Adipose tissue (tissue), 3 donors: ENCODE measurements around the gene PSMA5. TPM values are rescaled to one million over a fixed set of nuclear protein-coding genes. Genes with fewer than 3 reads are reported as not detected.

ENCODE experiments used
- H3K27ac ChIP-seq: one replicate; pipeline ENCODE4 v1.5.1; 2013; ENCODE audit warnings: low read depth, low read length
- WGBS, 3 donors: extraction: QIAGEN DNeasy Blood & Tissue Kit; methylation state at CpG; one replicate each; pipeline ENCODE4 v1.1.7; 2013; 5-methylcytosine and 5-hydroxymethylcytosine counted together
- polyA plus RNA-seq, 3 donors: library from polyadenylated mRNA; stranded (reverse); fragments of 200-250 nt; gene quantifications; one replicate each; pipeline ENCODE4 v1.2.3, GENCODE V29; 2013
- donor health status: healthy with polysubstance abuse.
- donor health status: Bipolar disorder and iron deficiency.
- donor health status: healthy.

PSMA5 gene
- polyA plus RNA-seq, 3 donors: 28.5 to 47.2 (median 33.9) TPM

DNA sequence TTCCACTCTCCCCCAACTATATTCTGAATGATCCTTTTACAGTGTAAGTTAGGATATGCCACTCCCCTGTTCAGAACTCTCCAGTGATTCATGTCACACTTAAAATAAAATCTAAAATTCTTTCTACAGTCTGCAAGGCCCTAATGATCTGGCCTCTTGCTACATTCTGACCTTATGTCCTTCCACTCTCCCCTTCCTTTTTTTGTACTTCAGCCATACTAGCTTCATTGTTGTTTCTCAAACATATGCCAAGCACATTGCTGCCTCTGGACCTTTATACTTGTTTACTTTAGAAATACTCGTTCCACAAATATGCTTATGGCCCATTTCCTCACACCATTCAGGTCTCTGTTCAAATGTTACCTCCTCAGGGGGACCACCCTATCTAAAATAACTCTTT, 14.8 kb upstream of the PSMA5 start:
- 8 to 42% (median 26%) methylated on average over 1 of the region's 1 CpG for WGBS, 3 donors
- no peak overlapping the region for H3K27ac ChIP-seq

DNA sequence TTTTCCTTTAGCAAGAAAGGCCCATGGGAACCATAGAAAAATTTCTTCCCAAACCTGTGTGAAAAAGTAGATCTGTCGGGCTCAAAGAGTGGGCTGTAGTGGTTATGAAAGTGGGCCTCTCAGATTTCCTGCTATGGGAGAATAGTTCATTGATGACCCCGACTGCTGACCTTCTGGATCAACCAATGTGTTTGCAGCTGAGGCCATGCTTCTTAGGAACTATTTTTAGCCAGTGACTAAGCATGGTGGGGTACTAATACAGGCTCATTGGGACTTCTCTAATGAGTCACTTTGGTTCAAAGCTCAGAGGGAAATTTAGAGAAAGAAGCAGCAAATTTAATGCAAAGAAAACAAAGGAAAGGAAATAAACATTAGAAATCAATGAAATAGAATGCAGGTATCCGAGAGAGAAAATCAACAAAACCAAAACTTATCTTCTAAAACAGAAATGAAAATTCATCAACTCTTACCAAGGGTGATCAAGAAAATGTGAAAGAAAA, 12.6 kb upstream of the PSMA5 start:
- H3K27ac ChIP-seq: no peak overlapping the region
- 65 to 71% (median 68%) methylated on average over 3 of the region's 3 CpGs for WGBS, 3 donors

DNA sequence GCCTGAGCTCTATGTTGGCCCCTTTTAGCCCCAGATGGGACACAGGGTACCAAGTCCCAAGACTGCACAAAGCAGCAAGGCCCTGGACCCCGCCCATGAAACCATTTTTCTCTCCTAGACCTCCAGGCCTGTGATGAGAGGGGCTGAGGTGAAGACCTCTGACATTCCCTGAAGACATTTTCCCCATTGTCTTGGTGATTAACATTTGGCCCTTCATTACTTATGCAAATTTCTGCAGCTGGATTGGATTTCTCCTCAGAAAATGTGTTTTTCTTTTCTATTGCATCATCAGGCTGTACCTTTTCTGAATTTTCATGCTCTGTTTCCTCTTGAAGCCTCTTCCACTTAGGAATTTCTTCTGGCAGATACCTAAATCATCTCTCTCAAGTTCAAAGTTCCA, 8.2 kb upstream of the PSMA5 start:
- 83 to 100% (median 85%) methylated on average over 1 of the region's 1 CpG for WGBS, 3 donors
- H3K27ac ChIP-seq: no peak overlapping the region

DNA sequence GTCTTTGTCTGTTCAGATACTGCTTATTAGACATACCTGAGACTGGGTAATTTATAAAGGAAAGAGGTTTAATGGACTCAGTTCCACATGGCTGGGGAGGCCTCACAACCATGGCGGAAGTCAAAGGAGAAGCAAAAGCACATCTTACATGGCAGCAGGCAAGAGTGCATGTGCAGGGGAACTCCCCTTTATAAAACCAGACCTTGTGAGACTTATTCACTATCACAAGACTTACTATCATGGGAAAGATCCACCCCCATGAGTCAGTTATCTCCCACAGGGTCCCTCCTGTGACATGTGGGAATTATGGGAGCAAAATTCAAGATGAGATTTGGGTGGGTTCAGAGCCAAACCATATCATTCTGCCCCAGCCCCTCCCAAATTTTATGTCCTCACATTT, 7.1 kb upstream of the PSMA5 start:
- H3K27ac ChIP-seq: no peak overlapping the region
- WGBS, 3 donors: 93 to 96% (median 94%) methylated on average over 1 of the region's 1 CpG

DNA sequence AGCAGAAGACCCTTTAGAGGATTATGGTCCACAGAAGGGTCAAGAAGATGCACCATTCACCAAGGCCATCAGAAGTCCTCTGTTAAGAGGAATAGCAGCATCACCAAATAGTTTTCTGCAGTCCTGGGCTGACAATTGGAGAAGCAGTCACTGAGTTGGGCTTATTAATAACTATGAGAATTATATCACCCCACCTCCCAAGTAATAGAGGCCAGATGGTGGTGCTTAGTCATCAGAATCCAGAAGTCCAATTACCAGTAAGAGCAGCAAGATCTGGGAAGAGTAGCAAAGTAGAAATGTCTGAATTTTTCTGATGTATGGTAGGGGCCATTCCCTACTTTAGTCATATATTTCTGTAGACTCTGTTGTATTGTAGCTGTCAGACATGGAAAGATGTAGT, 6.1 kb upstream of the PSMA5 start:
- no peak overlapping the region for H3K27ac ChIP-seq

DNA sequence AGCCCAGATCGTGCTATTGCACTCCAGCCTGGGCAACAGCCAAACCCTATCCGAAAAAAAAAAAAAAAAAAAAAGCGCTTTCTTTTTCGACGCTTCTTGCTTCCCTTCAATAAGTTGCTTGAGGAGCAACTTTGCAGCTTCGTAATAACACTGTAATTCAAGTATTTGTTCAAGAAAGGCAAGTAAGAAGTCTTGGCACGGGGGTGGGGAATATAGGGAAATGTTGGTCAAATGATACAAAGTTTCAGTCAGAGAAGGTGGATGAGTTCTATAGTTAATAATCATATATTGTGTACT, 871 bp upstream of the PSMA5 start:
- no peak overlapping the region for H3K27ac ChIP-seq
- WGBS, 3 donors: 3 to 9% (median 8%) methylated on average over 7 of the region's 7 CpGs

DNA sequence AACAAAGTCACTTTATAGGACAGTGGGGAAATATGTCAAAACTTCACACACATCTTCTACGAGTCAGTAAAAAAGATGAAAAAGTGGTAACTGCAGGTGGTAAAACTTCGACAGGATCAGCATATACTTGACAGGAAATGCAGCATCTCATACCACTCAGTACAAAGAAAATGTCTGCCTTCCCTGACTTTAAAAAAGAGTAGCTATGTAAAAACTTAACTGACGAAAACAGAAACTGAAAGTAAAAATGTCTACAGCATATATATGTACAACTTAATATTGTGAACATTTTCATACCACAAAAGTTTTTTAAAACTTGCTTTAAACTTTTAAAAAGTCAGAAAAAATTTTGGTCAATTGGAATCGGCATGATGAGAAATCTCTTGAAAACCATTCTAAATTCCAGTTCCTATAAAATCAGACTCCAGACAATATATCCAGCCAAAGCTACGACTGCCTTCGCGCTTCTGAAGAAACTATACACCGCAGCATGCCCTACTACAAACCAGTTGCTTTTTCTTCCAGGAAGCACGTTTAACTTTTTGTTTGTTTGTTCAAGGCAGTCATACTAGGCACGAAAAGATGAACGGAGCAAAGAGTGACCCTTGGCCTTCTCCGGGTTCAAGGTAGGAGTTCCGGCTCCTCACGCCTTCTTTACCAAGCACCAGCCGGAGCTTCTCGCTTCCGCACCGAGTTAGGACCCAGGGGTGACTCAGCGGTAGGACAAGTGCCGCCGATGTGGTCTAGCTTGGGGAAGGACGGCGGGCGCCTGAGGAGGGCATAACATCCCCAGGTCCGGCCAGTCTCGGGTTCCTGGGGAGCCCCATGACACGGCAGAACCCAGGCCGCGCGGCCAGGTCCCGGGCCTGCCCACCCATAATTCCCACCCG, 612 bp downstream of the PSMA5 start:
- WGBS, 3 donors: 0 to 1% (median 0%) methylated on average over 32 of the region's 32 CpGs

DNA sequence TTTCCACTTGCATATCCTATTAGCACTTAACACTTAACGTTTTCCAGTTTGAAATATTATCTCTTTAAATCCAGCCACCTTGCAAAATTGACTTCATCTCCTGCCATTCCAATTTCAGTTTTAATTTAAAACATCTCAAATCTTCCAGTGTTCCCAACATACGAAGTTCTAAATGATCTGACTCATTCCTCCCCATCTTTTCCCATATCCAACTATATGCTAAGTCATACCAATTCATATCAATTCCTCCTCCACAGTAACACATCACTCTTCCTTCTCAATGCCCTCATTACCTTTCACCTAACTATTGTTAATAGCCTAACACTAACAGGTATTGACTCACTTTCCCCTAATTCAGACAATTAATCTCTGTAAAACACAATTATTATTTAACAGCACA, 2.8 kb downstream of the PSMA5 start:
- WGBS, 3 donors: 68 to 73% (median 70%) methylated on average over 2 of the region's 2 CpGs
- H3K27ac ChIP-seq: no peak overlapping the region

More for the DNA sequence above, 612 bp downstream of the PSMA5 start:
- H3K27ac ChIP-seq: peak overlapping the region; percentile 13

DNA sequence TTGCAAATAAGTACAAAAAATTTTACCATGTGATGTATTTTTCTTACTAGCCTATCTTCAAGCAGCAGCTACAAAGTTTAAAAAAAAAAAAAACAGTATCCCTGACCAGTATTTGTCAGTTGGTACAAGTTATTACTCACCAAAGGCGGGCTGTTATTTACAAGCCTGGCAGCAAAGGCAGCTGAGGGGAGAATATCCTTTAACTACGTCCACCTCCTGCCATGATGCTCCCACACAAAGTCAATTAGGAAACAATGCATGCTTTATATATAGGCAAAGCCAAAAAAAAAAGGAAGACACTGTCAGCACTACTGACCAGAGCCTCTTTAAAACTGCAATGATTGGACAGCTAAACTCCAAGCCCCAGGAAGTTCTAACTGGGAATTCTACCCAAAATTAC, 13.7 kb downstream of the PSMA5 start:
- 77 to 91% (median 80%) methylated on average over 2 of the region's 2 CpGs for WGBS, 3 donors
- H3K27ac ChIP-seq: no peak overlapping the region

DNA sequence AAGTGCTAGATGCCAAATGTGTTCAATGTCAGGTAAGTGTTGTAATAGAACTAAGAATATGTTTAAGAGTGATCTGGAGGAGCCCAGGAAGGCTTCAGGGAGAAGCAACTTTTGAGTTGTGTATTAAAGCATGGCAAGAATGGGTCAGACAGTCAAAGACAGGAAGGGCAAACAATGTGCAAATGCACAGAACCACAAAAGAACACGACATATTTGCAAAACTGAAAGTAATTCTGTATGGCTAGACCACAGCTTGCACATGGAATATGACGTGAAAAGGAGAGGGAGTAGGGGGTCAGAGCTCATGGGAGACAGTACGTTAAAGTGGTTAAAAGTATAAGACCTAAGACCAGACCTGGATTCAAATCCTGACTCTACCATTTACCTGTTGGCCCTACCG, 21.4 kb downstream of the PSMA5 start:
- 62 to 86% (median 75%) methylated on average over 4 of the region's 4 CpGs for WGBS, 3 donors
- no peak overlapping the region for H3K27ac ChIP-seq

DNA sequence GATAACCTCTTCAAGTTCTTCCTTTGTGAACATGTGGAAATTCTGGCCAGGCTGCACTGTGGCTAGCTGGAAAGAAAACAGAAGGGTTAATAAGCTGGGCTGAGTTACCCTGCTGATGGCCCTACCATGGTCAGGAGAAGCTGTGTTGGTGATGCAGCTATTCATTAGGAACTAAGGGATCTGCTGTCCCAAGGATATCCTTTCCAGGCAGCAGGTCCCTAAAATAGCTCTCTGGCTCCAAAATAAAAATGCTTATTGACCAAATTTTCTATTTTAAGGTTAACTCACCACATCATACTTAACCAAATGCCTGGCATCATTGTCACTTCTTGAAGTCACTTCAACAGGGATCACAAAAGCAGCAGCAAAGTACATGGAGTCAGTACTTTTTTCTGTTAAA, 24.2 kb downstream of the PSMA5 start:
- H3K27ac ChIP-seq: no peak overlapping the region

DNA sequence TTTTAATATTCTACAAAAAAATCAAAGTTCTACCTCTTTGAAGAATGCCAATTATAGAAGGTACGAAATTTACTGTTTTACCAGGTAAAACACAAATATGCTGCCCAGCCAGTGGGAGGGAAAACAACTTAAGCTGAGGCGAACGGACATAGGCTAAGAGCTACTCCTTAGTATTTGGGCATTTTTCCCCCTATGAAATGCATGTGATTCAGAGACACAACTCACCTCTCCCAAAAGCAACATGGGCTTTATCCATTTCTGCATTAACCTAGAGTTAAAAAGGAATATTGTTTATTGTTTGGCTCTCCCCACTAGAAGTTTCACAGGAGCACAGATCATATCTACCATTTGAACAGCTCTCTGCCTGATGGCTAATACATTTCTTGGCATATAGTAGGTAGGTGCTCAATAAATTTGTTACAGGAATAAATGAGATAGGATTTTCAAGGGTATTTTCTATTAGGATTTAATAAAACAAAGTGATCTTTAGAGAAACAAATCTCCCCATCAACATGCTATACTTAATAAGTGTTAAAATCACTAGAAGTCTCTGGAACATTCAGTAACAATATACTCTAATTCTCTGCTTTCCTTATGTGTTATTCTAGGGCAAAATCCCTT, 26.1 kb downstream of the PSMA5 start:
- no peak overlapping the region for H3K27ac ChIP-seq
- 91 to 98% (median 94%) methylated on average over 3 of the region's 3 CpGs for WGBS, 3 donors

DNA sequence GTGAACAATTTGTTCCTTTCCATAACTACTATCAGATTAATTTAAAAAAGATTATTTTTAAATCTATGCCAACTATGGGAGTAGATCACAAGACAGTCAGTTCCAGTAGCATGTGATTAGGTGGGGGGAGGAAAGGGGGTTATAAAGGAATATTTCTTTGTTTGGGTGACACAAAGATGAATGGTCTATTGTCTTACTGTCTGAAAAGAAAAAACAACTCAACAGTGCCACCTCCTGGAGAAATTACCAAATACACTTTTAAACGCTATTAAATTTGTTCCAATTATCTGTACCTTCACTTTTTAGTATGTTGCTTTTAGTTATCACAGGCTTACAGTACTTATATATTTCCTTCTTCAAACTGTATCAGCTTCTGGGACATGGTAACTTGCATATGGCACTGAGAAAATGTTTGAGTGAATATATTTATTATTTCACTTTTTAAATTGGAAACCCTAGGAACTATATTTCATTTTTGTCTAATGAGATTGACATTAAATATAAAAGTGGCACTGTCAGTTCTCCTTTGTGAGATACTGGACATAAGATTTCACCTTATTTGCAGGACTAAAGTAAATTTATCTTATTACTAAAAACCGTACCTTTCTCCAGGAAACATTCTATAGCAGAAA, 26.8 kb downstream of the PSMA5 start:
- H3K27ac ChIP-seq: no peak overlapping the region

DNA sequence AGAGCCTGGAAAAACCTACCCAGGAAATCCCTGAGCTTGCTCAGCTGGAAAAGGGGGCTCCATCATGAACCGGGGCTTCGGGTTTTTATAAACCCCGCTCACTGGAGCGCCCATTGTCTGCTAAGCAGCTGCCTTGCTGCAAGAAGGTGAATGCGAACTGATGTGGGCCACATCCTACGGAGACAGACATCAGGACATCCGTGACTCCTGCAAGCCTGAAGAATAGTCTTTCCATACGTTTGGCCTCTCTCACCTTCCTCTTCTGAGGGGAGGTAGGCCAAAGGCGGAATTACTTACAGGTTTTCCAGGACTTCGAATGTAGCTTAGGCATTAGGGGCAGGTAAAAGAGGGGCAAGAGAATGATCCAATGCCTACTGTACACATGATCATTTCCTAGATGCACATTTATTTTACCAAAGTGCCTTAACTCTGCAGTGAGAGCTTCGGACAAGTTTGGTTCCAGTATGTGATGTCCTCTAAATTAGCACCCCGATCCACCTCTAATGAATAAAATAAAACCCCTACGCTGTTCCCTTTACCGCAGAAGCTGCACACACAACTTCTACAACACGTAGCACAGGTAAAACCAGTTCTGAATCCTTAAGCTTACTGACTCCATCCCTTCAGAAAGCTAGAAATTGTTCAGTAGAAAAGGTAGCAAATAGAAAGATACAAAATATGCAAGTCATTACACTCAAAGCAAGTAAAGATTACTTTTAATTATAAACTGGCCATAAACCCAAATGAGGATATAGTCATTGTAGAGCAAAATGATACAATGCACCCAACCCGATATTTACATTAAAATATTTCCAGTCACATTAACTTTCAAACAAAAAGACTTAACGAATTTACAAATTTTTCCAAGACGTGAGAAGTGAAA, 27.7 kb downstream of the PSMA5 start:
- WGBS, 3 donors: 37 to 58% (median 53%) methylated on average over 18 of the region's 18 CpGs
- H3K27ac ChIP-seq: no peak overlapping the region

More for the DNA sequence above, 26.8 kb downstream of the PSMA5 start:
- 30 to 39% (median 35%) methylated on average over 2 of the region's 2 CpGs for WGBS, 3 donors

DNA sequence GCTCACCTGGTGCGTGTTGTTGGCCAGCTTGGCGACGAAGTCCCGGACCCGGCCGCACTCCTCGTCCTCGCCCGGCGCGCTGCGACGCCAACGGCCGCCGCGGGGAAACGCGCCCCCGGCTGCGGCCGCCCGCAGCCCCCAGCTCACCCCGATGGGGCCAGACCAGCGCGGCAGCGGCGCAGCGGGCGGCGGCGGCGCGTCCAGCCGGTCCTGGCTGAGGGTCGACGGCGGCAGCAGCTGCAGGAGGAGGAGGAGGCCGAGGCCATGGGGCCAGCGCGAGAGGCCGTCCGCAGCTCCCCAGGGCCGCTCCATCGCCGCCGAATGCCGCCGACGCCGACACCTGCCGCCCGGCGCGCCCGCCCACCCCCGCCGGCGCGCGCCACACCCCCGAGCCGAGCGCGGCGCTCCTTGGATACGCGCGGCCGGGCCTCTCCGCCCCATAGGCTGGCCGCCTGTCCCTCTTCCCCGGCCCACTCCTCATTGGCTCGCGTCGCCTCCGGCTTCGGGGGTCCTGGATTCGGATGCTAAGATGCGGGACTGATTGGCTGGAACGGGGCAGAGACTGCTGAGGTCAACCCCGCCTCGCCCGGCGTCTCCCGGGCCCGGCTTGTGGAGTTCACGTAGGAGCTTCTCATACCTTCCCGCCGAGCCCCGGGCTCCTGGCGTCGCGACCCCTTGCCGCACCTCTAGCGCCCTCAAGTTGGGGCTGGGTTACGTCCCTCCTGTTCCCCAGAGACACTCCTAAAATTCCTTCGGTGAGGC, 28.5 kb downstream of the PSMA5 start, which contains the start of gene SORT1:
TSS of gene SORT1 (minus strand) at position 338 of the 762 bp plus-strand sequence. CDS start at position 312, 26 bp downstream.
- 0% methylated on average over 65 to 98 of the region's 98 CpGs for WGBS, 3 donors
- no peak within 1 kb of the TSS for H3K27ac ChIP-seq

DNA sequence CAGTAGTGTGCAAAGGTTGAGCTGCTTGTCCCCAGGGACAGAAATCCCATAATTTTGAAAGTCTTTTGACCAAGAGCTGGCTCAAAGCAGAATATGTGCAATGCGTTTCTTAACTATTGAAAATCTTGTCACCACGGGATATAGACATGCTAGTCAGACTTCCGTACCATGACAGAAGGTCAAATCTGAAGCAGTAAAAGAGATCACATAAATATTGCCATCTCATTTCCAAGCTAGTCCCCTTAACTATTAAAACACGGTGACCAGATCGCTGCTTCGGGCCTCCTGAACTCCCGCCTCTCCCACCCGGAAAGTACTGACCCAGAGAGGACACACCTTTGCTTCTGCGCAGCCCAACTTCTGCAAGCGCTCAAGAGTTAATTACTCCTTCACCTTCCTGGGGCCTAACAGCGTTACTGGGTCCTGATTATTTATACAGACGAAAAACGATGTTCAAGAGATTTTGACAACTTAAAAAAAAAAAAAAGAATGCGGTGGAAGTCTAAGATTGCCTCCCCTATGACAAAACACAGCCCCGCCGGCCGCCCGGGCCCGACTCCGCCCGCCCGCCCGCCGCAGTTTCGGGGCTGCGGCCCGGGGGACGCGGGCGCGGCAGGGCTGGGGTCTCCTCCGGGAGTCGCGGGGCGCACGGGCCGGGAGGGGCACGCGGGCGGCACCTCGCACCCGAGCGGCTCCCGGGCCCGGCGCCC, 29.2 kb downstream of the PSMA5 start:
- WGBS, 3 donors: 3 to 6% (median 5%) methylated on average over 46 of the region's 46 CpGs
- no peak overlapping the region for H3K27ac ChIP-seq

DNA sequence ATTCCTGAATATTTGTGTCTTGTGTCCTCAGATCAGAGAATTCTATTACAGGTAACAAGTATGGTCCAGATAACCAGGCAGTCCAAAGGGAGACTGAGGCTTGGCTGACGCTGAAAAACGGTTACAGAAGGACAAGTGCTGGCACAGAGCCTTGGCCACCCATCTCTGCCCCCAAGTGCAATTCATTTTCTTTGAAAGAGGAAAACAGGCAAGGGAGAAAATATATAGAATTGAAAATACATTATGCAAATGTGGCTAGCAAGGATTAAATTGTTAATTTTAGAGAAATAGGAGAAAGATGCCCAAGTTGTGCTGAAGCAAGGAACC, 29.8 kb downstream of the PSMA5 start:
- WGBS, 3 donors: 18 to 30% (median 29%) methylated on average over 2 of the region's 2 CpGs
- no peak overlapping the region for H3K27ac ChIP-seq
